CD4-positive, alpha-beta T cell treated with Interleukin-4 for 1 hour (primary cell): ENCODE data around the gene LMO7.
"Not testable (repeated sequence)": the region's sequence is repeated elsewhere in the genome, so short reads cannot be mapped to it uniquely, and the experiment has no call there.

Experiments used
- DNase-seq, 2 donors: peaks; one replicate each; pipeline ENCODE4 v3.0.0-alpha.2; 2020 to 2022

The LMO7 gene

GRCh38 chr13:75648446-75648845 is 12.3 kb downstream of the LMO7 start:
- no peak for DNase-seq

DNA sequence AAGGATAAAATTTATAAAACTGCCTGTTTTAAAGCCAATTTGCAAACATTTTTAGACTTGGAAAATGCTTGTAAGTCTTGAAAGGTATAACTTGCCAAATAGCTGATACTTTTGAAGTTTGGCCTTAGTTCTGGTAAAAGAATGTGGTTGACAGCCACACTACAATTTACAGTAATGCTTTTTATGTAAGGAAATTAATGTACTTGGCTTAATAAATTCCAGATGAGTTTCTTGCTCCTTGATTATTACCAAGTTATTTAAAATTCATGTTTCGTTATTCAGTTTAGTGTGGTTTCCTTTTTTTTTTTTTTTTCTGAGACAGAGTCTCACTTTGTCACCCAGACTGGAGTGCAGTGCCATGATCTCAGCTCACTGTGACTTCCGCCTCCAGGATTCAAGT is 14.9 kb downstream of the LMO7 start:
- DNase-seq, result no peak

GRCh38 chr13:75652726-75653125 is 16.6 kb downstream of the LMO7 start:
- DNase-seq, result no peak

- DNase-seq, result no peak
These were observed 20.4 kb downstream of the LMO7 start for GRCh38 chr13:75656425-75656989.

- no peak for DNase-seq
These were observed 21.0 kb downstream of the LMO7 start for GRCh38 chr13:75657111-75657510.

DNA sequence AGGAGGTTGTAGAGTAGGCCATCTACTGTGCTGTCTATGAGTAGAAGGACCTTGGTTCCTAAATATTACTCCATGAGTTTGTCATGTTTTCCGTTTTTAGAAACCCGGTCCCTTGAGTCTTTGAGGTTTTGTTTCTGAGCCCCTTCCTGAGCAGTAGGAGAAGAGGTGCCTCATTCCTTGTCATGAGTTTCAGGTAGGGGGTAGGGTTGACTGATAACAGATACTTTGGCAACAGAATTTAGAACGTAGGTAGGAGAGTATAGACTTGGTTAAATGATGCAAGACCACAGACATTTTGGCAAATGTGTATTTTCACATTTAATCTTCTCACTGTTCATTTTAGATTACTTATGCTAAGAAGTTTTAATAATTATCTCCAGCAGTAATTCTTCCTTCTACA is 24.6 kb downstream of the LMO7 start:
- DNase-seq, result no peak

GRCh38 chr13:75661443-75661842 is 25.3 kb downstream of the LMO7 start:
- no peak for DNase-seq

- no peak for DNase-seq
These were observed 30.7 kb downstream of the LMO7 start for GRCh38 chr13:75666646-75667351.

DNA sequence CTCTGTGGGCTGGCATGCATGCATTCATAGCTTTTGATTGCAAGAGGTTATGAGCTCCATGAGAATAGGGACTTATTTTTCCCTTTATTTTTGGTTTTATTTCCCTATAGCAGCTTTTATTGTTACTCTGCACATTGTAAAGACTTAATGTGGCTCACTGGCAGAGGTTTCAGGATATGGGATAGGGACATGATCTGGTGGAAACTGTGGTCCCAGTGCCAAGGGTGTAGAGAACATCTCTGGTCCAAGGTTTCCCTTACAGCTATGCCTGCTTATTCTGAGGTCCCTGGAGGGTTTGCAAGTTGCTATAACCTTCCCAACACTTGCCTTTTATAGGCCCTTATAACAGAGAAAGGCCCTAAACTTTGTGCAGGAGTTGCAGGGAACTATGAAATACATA is 33.6 kb downstream of the LMO7 start:
- DNase-seq, result no peak

DNA sequence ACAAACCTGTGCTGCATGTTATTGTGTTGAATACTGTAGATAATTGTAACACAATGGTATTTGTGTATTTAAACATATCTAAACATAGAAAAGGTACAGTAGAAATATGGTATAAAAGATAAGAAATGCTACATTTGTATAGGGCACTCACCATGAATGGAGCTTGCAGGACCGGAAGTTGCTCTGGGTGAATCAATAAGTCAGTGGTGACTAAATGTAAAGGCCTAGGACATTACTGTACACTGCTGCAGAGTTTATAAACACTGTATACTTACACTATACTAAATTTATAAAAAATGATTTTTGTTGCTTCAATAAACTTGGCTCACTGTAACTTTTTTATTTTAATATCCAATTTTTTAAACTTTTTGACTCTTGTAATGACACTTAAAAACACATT is 34.4 kb downstream of the LMO7 start:
- DNase-seq, result no peak

GRCh38 chr13:75675421-75675820 is 39.3 kb downstream of the LMO7 start:
- DNase-seq, result no peak

DNA sequence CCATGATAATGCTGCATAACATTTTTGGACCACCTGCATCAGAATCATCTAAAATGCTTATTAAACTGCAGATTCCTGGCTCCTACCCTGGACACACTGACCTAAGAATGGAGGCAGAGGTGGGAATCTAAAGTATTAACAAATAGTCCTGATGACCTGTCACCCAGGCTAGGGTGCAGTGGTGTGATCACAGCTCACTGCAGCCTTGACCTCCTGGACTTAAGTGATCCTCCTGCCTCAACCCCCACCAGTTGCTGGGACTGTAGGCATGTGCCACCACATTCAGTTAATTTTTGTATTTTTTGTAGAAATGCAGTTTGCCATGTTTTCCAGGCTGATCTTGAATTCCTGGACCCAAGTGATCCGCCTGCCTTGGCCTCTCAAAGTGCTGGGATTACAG is 43.3 kb downstream of the LMO7 start:
- DNase-seq, result no peak

GRCh38 chr13:75680251-75680650 is 44.1 kb downstream of the LMO7 start:
- DNase-seq, result not testable (repeated sequence)

- no peak for DNase-seq
These were observed 46.2 kb downstream of the LMO7 start for GRCh38 chr13:75682326-75682725.

DNA sequence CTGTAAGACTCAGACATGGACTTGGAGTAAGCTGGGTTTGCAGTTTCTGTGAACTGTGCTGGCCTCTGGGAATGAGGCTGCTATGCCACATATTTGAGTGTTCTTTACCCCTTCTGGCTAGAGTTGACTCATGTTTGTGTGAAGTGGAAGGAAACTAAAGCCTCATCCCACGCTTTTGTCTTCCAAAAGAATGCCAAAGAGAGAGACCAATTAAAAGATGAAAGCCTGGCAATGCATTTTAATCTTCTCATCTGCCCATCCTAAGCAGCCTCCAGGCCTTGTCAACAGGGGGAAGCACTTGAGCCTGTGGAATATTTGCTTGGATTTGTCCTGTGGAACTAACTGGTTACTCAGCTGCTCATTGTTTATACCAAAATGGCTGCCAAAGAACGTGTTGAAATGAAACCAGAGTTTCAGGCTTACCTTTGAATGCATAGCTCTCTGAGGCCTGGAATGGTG is 49.1 kb downstream of the LMO7 start:
- DNase-seq, result no peak

- DNase-seq, result no peak
These were observed 51.1 kb downstream of the LMO7 start for GRCh38 chr13:75687150-75687763.

GRCh38 chr13:75689686-75690085 is 53.6 kb downstream of the LMO7 start:
- no peak for DNase-seq

DNA sequence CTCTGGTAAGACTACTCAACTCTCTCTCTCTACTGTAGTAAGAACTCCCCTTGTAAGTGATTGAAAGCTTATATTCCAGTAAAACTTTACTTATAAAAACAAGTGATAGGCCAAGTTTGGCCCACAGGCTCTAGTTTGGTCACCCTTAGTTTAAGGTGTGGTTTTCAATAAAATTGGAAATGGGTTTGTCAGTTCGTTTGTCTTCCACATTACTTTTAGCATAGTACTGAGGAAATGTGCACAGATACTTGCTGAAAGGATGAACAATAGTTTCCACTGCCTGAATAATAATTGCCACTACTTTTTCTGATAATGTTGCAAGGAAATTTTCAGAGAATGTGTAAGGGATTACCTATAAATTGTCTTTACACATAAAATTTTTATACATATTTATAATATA is 54.5 kb downstream of the LMO7 start:
- no peak for DNase-seq

GRCh38 chr13:75691183-75691582 is 55.1 kb downstream of the LMO7 start:
- no peak for DNase-seq

- DNase-seq, result no peak
These were observed 57.1 kb downstream of the LMO7 start for GRCh38 chr13:75693227-75693626.

DNA sequence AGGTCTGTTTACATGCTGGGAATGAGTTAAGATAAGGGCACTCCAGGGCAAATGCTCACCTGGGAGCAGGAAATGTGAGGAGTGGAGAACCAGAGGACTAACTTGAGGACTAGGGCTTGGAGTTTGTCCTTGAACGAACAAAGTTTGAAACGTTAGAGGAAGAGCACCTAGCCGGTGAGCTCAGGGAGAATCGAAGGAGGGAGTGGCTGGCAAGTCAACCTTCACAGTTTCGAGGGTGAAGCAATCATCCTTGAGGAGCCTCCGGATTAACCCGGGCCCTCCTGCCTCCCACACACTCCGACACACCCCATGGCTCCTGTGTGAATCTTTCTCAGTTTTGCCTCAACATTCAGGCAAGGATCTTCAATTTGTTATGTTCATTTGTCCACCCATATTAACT is 58.6 kb downstream of the LMO7 start:
- DNase-seq, result no peak

GRCh38 chr13:75695908-75696307 is 59.8 kb downstream of the LMO7 start:
- DNase-seq, result peak; percentile 64 to 66

GRCh38 chr13:75699062-75699461 is 62.9 kb downstream of the LMO7 start:
- DNase-seq, result no peak

GRCh38 chr13:75699717-75700116 is 63.6 kb downstream of the LMO7 start:
- not testable (repeated sequence) for DNase-seq

DNA sequence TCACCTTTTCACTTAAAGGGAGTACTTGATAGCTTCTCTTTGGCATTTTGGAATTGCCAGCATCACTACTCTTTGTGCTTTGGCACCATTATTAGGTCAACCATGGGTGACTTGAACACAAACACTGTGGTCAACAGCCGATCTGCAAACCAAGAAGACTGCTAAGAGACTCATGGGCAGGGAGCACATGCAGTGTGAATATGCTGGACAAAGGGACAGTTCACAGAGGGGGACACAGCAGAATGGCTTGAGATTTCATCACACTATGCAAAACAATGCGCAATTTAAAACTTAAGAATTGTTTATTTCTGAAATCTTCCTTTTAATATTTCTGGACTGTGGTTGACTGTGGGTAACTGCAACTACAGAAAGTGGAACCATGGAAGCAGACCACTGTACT is 64.4 kb downstream of the LMO7 start:
- DNase-seq, result no peak
